ENCODE results near the gene RASSF8. TPM values are rescaled to one million over a fixed set of nuclear protein-coding genes. Genes with fewer than 3 reads are reported as not detected.

Gene RASSF8
- total and polyA plus RNA-seq, 2 of the 8 experiments (the other 6 are each of a cell fraction or from before 2014, with no cell fraction given), result 6.4 to 46.7 TPM

GRCh38 chr12:26121323-26122060, 163.0 kb downstream of the RASSF8 start:
- TF ChIP-seq EP300 (IDR thresholded peaks at IDR 0.05; ENCODE audit: borderline replicate concordance in 1 of 2, low read depth in 2 of 2, low read length in 2 of 2) (no peak), MAX (IDR thresholded peaks at IDR 0.05) (peak; percentile 49; the same call in 1 of the 2 replicates), CBX5 (IDR thresholded peaks at IDR 0.05; ENCODE audit: low read depth, low read length) (no peak)
- TF ChIP-seq, protein P1, sequence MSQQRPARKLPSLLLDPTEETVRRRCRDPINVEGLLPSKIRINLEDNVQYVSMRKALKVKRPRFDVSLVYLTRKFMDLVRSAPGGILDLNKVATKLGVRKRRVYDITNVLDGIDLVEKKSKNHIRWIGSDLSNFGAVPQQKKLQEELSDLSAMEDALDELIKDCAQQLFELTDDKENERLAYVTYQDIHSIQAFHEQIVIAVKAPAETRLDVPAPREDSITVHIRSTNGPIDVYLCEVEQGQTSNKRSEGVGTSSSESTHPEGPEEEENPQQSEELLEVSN (IDR thresholded peaks at IDR 0.05), result peak; percentile 60; the same call in 1 of the 2 replicates
- peaks cover 0 to 14% (median 8%) of the 10 kb centered on the region in 4 experiments; a peak in 6 of 7 replicates for H3K4me1 ChIP-seq (replicated peaks in 1 of 4; ENCODE audit: control insufficient read depth in 3 of 4, insufficient read depth in 4 of 4, low read length in 3 of 4)
- DNase-seq (ENCODE audit: low read depth in 1 of 2, low spot score in 2 of 2) (no peak), FAIRE-seq (no peak)
- H3K4me3 ChIP-seq (ENCODE audit: extremely low read depth in 1 of 4, insufficient read depth in 2 of 4, low read depth in 3 of 4, low read length in 4 of 4), result peak overlapping the region; percentile 31 to 60 (median 44)
- WGBS, 2 experiments (ENCODE audit: extremely low coverage in 1 of 2, insufficient coverage in 1 of 2, insufficient read length in 1 of 2, insufficient replicate concordance in 2 of 2, low coverage in 1 of 2, low lambda C conversion rate in 2 of 2, missing lambda C conversion rate in 1 of 2), result 14% methylated on average over 15 of the region's 15 CpGs; no CpG with 5 or more reads in 1 of the 2 experiments
- no peaks in the 10 kb centered on the region for H4K20me1 ChIP-seq (replicated peaks in 1 of 2; ENCODE audit: control insufficient read depth in 1 of 2, insufficient read depth in 2 of 2, low read length in 2 of 2)
- no peak overlapping the region for H4K5ac ChIP-seq (ENCODE audit: insufficient read length, low read depth, low read length)
- no peak overlapping the region for H2BK5ac ChIP-seq (ENCODE audit: low read depth, low read length)
- H3K36me3 ChIP-seq (ENCODE audit: control insufficient read depth in 2 of 4, insufficient read depth in 4 of 4, low read length in 3 of 4), result peaks cover 0 to 5% (median 0%) of the 10 kb centered on the region in 4 experiments; a peak in 1 of 8 replicates
- ChIA-PET POLR2A (ENCODE audit: partially characterized antibody) (interaction anchor here (0.6 to 4.7 kb wide), 6 partner anchors 7 to 74 kb away, joined by 3 to 42 read pairs (median 4); partner anchors contain the start of gene SSPN), CTCF (ENCODE audit: partially characterized antibody) (interaction anchor here (0.5 to 1.9 kb wide), 12 partner anchors 9 to 762 kb away, joined by 3 to 8 read pairs (median 3); no protein-coding TSS in a partner anchor)
- H3K18ac ChIP-seq (ENCODE audit: extremely low read depth, low read length), result no peak overlapping the region
- no peak overlapping the region for H4K91ac ChIP-seq (replicated peaks; ENCODE audit: insufficient read length, low read length)
- no peak overlapping the region for H2AFZ ChIP-seq (ENCODE audit: low read length)
- H3K79me2 ChIP-seq (ENCODE audit: control insufficient read depth in 1 of 2, insufficient read depth in 2 of 2, low read length in 2 of 2), result no peaks in the 10 kb centered on the region
- H2BK20ac ChIP-seq (ENCODE audit: low read length), result no peak overlapping the region
- no peak overlapping the region for H2AK5ac ChIP-seq (ENCODE audit: low read depth, low read length)
- H3K79me1 ChIP-seq (ENCODE audit: low read depth, low read length), result no peaks in the 10 kb centered on the region
- H2BK15ac ChIP-seq (ENCODE audit: low read length), result no peak overlapping the region
- H3K4me2 ChIP-seq (ENCODE audit: insufficient read depth in 1 of 2, low read depth in 2 of 2, low read length in 2 of 2), result peak overlapping the region; percentile 71 to 85
- no peak overlapping the region for H2BK12ac ChIP-seq (ENCODE audit: low read depth, low read length)
- no peak overlapping the region for H3K27ac ChIP-seq (ENCODE audit: low read depth, low read length)
- no peak overlapping the region for H3K56ac ChIP-seq (replicated peaks; ENCODE audit: insufficient read length, low read depth, low read length)
- no peak overlapping the region for H3K4ac ChIP-seq (replicated peaks; ENCODE audit: insufficient read length, low read depth, low read length)
- peaks cover 22% of the 10 kb centered on the region; the same call in 1 of the 2 replicates for H3K23me2 ChIP-seq (ENCODE audit: low read depth, low read length)
- no peak overlapping the region for H2BK120ac ChIP-seq (replicated peaks; ENCODE audit: low read depth, low read length)
- no peak overlapping the region for H4K8ac ChIP-seq (ENCODE audit: extremely low read depth, insufficient read depth, low read length)
- H3K9ac ChIP-seq (replicated peaks in 1 of 4; ENCODE audit: extremely low read depth in 1 of 4, low read depth in 3 of 4, low read length in 3 of 4), result peak overlapping the region in 1 of 4 experiments; percentile 53; a peak in 1 of 7 replicates
- H3K23ac ChIP-seq (ENCODE audit: insufficient read length), result no peak overlapping the region
- H3K14ac ChIP-seq (ENCODE audit: insufficient read length), result no peak overlapping the region
- no peaks in the 10 kb centered on the region for H3K9me3 ChIP-seq (ENCODE audit: insufficient read depth in 2 of 2, low read depth in 1 of 2, low read length in 1 of 2)
- peaks cover 33 to 59% (median 48%) of the 10 kb centered on the region in 4 experiments for H3K27me3 ChIP-seq (replicated peaks in 1 of 4; ENCODE audit: control insufficient read depth in 3 of 4, extremely low read depth in 1 of 4, insufficient read depth in 3 of 4, low read length in 3 of 4)
